ENCODE results near the gene MYO1E. TPM values are rescaled to one million over a fixed set of nuclear protein-coding genes. Genes with fewer than 3 reads are reported as not detected.
"Not testable (repeated sequence)": the region's sequence is repeated elsewhere in the genome, so short reads cannot be mapped to it uniquely, and the experiment has no call there.

The MYO1E gene
- total and polyA plus RNA-seq, 8 donors, result 31.4 to 101 (median 39.9) TPM

GRCh38 chr15:59152694-59153450, 219.8 kb downstream of the MYO1E start:
- ATAC-seq, result no peak
- TF ChIP-seq CTCF (IDR thresholded peaks at IDR 0.05), result no peak
- no peaks in the 10 kb centered on the region for H3K4me1 ChIP-seq
- no peak overlapping the region for H3K27ac ChIP-seq
- H3K4me3 ChIP-seq, result no peak overlapping the region
- H3K27me3 ChIP-seq, result no peaks in the 10 kb centered on the region
- no peaks in the 10 kb centered on the region for H3K9me3 ChIP-seq
- no peak for DNase-seq
- peaks cover 0 to 66% of the 10 kb centered on the region in 2 donors for H3K36me3 ChIP-seq
- intact Hi-C loops (cut with DNase I), result no loop called here

- Histone ChIP-seq H3K4me1 (no peaks in the 10 kb centered on the region), H3K9me3 (no peaks in the 10 kb centered on the region), H3K36me3 (peaks cover 0 to 68% of the 10 kb centered on the region in 2 donors), H3K4me3 (no peak overlapping the region), H3K27ac (no peak overlapping the region), H3K27me3 (no peaks in the 10 kb centered on the region)
- TF ChIP-seq CTCF (IDR thresholded peaks at IDR 0.05), result no peak
- ATAC-seq (no peak), DNase-seq (no peak)
- intact Hi-C loops (cut with DNase I), result no loop called here
Measured at GRCh38 chr15:59150185-59150584, 222.5 kb downstream of the MYO1E start.

GRCh38 chr15:59148153-59148833, 224.4 kb downstream of the MYO1E start:
- H3K4me3 ChIP-seq, result no peak overlapping the region
- intact Hi-C loops (cut with DNase I), result no loop called here
- H3K36me3 ChIP-seq, result peaks cover 0 to 74% of the 10 kb centered on the region in 2 donors
- H3K9me3 ChIP-seq, result no peaks in the 10 kb centered on the region
- H3K27ac ChIP-seq, result no peak overlapping the region
- DNase-seq (no peak), ATAC-seq (no peak)
- TF ChIP-seq CTCF (IDR thresholded peaks at IDR 0.05), result no peak
- H3K4me1 ChIP-seq, result no peaks in the 10 kb centered on the region
- no peaks in the 10 kb centered on the region for H3K27me3 ChIP-seq

GRCh38 chr15:59147666-59148065, 225.0 kb downstream of the MYO1E start:
- intact Hi-C loops (cut with DNase I), result no loop called here
- H3K4me3 ChIP-seq, result no peak overlapping the region
- no peaks in the 10 kb centered on the region for H3K27me3 ChIP-seq
- no peaks in the 10 kb centered on the region for H3K4me1 ChIP-seq
- DNase-seq, result no peak
- no peaks in the 10 kb centered on the region for H3K9me3 ChIP-seq
- H3K36me3 ChIP-seq, result peaks cover 0 to 70% of the 10 kb centered on the region in 2 donors
- no peak overlapping the region for H3K27ac ChIP-seq
- TF ChIP-seq CTCF (IDR thresholded peaks at IDR 0.05), result no peak
- no peak for ATAC-seq

- H3K9me3 ChIP-seq; ATAC-seq; H3K4me1 ChIP-seq; intact Hi-C loops (cut with DNase I); H3K27me3 ChIP-seq; H3K27ac ChIP-seq; DNase-seq; H3K4me3 ChIP-seq: not testable (repeated sequence)
- peaks cover 0 to 48% of the 10 kb centered on the region in 2 donors for H3K36me3 ChIP-seq
Measured at GRCh38 chr15:59144594-59144993, 228.1 kb downstream of the MYO1E start.

Data from left lung (tissue), 10 donors.